T47D (cell line): ENCODE measurements around the gene UACA.
"Not testable (repeated sequence)": the region's sequence is repeated elsewhere in the genome, so short reads cannot be mapped to it uniquely, and the experiment has no call there.

Source experiments
- DNase-seq, 2 experiments: peaks; one replicate each; pipeline versions ENCODE4 v3.0.0 to v3.0.0-alpha.2; 2011 to 2012; ENCODE audit warnings: low read depth in 1 of 2, low spot score in 1 of 2
- JUND ChIP-seq: IDR thresholded peaks from 2 replicates; pipeline ENCODE4 v1.6.1; 2012; ENCODE audit warnings: low read depth
- in situ Hi-C: cut with HindIII; loops from 2 replicates; pipeline ENCODE4 v1.10.0; 2016; ENCODE audit warnings: low sequenced_read_pairs, low pct_unique_long_range_greater_than_20kb

Gene UACA

GRCh38 chr15:70763120-70763949 is at the start of gene UACA:
TSS of gene UACA (minus strand) at chr15:70763558. CDS start at chr15:70763407, 151 bp downstream.
- peak; percentile 87 to 98 for DNase-seq
- no peak for TF ChIP-seq JUND
- in situ Hi-C loops, result no loop called here

DNA sequence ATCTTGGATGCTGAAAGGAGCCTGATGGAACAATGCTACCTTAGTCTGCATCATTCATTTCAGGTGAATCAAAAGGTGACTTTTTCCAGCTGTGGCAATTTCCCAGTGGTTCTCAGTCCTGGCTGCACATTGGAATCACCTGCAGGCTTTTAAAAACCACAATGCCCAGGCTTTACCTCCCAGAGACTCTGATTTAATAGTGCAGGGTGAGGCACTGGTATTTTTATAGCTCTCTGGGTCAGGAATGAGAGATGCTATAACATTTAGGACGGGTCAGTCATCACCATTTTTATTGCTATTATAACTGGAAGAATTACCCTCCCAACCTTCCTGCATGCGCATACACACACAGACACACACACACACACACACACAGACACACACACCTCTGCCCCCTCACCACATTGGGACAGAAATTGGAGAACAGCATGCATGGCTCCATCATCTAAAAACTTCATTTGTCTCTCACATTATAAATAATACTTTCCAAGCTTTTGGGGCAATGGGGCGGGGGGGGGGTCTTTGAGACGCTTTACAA is 49.5 kb upstream of the UACA start:
- no peak for DNase-seq
- in situ Hi-C loops, result no loop called here
- no peak for TF ChIP-seq JUND

DNA sequence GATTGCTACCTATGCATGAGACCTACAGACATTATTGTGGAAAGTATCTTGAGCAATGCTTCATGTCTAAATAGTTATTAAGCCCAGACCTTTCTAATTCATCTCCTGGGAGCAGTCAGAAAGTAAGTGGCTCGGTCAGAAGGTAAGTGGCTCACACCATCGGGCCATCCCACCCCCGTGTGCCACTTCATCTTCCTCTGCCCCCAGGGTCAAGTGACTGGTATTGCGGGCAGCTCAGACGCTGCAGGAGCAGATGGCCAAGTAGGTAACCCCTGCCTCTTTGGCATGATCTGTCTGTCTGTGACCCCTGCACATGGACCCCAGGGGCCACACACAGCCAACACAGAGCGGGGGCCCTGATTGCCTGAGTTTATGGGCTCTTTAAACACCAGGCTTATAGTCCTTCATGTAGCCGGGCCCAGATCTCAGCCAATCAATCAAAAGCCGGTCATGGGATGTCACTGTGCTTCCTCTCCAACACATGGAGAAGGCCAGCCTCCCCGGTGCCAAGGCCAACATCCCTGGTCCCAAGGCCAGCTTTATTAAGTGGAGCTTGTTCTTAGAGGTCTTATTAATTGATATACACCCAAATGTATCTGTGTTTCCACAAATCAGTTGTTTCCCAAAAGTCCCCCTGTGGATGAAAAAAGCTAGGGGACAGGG is 47.7 kb upstream of the UACA start:
- DNase-seq, result no peak
- in situ Hi-C loops, result no loop called here
- TF ChIP-seq JUND, result no peak

GRCh38 chr15:70806992-70807712 is 43.8 kb upstream of the UACA start:
- no peak for DNase-seq
- in situ Hi-C loops, result no loop called here
- no peak for TF ChIP-seq JUND

DNA sequence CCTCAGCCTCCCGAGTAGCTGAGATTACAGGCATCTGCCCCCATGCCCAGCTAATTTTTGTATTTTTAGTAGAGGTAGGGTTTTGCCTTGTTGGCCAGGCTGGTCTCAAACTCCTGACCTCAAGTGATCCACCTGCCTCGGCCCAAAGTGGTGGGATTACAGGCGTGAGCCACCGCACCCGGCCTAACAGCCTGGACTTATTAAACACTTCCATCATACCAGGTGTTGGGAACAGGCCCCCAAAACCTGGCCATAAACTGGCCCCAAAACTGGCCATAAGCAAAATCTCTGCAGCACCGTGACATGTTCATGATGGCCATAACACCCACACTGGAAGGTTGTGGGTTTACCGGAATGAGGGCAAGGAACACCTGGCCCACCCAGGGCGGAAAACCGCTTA is 41.0 kb upstream of the UACA start:
- DNase-seq, in situ Hi-C loops: not testable (repeated sequence)

- in situ Hi-C loops, result no loop called here
- DNase-seq, result no peak
- no peak for TF ChIP-seq JUND
These were observed 39.3 kb upstream of the UACA start for GRCh38 chr15:70802629-70803028.

GRCh38 chr15:70801109-70801508 is 37.8 kb upstream of the UACA start:
- TF ChIP-seq JUND, result no peak
- no peak for DNase-seq
- in situ Hi-C loops, result no loop called here

GRCh38 chr15:70799667-70800450 is 36.5 kb upstream of the UACA start:
- peak in 1 of 2 experiments; percentile 54 for DNase-seq
- in situ Hi-C loops, result no loop called here
- no peak for TF ChIP-seq JUND

DNA sequence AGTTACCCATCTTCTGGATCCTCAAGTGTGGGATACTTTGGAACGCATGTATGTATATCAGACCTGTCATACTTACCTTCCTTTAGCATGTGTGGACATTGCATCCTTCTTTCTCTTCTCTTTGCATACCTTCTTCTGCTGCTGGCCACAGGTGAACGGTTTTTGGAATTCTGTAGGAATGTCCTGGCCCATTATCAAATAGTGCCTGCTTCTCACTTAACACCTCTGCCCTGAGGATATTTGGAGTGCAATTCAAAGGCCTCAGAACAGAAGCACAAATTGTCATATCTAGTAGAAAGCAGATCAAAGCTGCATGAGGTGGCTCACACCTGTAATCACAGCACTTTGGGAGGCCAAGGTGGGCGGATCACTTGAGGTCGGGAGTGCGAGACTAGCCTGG is 34.1 kb upstream of the UACA start:
- no peak for DNase-seq
- in situ Hi-C loops, result no loop called here
- TF ChIP-seq JUND, result no peak

DNA sequence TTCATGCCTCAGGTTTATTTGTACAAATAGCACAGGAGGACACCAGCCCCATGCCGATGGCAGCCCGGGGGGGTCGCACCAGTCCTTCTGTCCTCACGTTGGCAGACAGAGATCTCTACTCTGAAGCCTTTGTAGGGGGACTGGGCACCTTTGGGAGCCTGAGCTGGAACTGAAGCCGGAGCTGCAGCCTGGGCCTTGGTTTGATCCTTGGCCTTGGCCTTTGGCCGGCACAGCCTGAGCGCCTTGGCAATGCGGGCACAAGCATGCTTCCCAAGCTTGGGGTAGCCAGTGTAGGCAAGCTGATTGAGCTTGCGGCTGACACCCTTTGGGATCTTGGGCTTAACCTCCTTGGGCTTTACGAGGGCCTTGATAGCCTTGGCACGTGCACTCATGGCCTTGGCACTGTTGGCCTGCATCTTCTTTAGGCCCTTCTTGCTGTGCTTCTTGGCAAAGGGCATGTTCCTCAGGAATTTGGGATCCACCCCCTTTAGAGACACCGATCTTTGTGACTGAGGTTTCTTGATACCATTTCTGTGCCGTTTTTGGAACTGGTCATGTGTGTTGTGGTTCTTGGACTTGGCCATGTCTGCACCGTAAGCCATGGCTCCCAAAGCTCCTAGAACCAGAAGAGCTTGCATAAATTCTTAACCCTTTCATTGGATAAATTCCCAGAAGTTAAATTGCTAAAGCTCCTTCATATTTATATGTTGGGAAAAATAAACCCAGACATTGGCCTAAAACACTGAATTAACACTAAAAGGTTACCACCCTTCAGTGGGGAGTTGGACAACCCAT is 33.4 kb upstream of the UACA start:
- no peak for DNase-seq
- in situ Hi-C loops, result no loop called here
- TF ChIP-seq JUND, result no peak

GRCh38 chr15:70795311-70795665 is 31.9 kb upstream of the UACA start:
- TF ChIP-seq JUND, result no peak
- in situ Hi-C loops, result no loop called here
- DNase-seq, result no peak
